NCI-H2171 (cell line): ENCODE results near the gene FAM9B.

Source experiments
- DNase-seq: peaks from one replicate; lab custom pipeline; 2025; lab: John Stamatoyannopoulos, UW

FAM9B gene

GRCh38 chrX:8980756-8981155, 53.2 kb downstream of the FAM9B start:
- no peak for DNase-seq
